K562 (cell line): ENCODE data around the gene DDT. TPM values are rescaled to one million over a fixed set of nuclear protein-coding genes. Genes with fewer than 3 reads are reported as not detected.
A peak's percentile ranks its signal among the peaks of the same experiment; 100 is the strongest.

ENCODE experiments used
- ATAC-seq: fragments of 200-7000 bp; cut with Tn5 transposase; 3 replicates; pipeline ENCODE4 v1.9.1; 2020; ENCODE audit warnings: moderate library complexity
- BruUV-seq: library from RNA; stranded (reverse); fragments of 400-500 nt; replicated peaks from 2 replicates; lab custom pipeline; 2021; lab: Mats Ljungman, UMichigan
- CTCF ChIA-PET: fragments of 300-600 bp; formaldehyde crosslinking; extraction: SDS; loops from one replicate; lab custom pipeline; 2021; ENCODE audit warnings: low intra/inter-chr PET ratio; lab: Yijun Ruan, JAX
- POLR2A ChIA-PET: fragments of 300-600, 350-650 bp; sonication (Branson Sonifier 250); formaldehyde crosslinking; extraction: SDS; loops from one replicate; lab custom pipeline; 2021; ENCODE audit warnings: antibody characterized with exemption, inconsistent platforms; lab: Yijun Ruan, JAX
- DNase-seq, 4 experiments: peaks; one replicate each; pipeline versions ENCODE4 v3.0.0 to v3.0.0-alpha.2; 2011 to 2018; ENCODE audit warnings: low spot score in 3 of 4, mixed read lengths in 3 of 4; ENCODE audit errors: extremely low read depth in 1 of 4
- FAIRE-seq: peaks from 2 replicates; lab custom pipeline; 2011; peaks lifted over from hg19 to GRCh38; lab: Jason Lieb, UNC
- H2AFZ ChIP-seq: 2 replicates; pipeline ENCODE4 v1.6.0; 2011; ENCODE audit warnings: low read depth, low read length, control low read depth, inconsistent platforms
- H3K27ac ChIP-seq: fragments of 200-600 bp; 3 replicates; pipeline ENCODE4 v1.8.0; 2011; ENCODE audit warnings: low read depth, mild to moderate bottlenecking, control low read depth, inconsistent platforms, low read length, moderate library complexity, mixed read lengths; ENCODE audit errors: extremely low read depth
- H3K27me3 ChIP-seq, 2 experiments: fragments of 300-600 bp in 1 of 2; 2 replicates in 1 of 2; 3 replicates in 1 of 2; pipeline versions ENCODE4 v1.6.0 to v1.8.0; 2011; ENCODE audit warnings: inconsistent platforms in 2 of 2, low read length in 2 of 2, mild to moderate bottlenecking in 1 of 2, mixed read lengths in 1 of 2, moderate library complexity in 1 of 2; ENCODE audit not compliant: control insufficient read depth in 2 of 2, insufficient read depth in 2 of 2
- H3K36me3 ChIP-seq: fragments of 300-600 bp; 3 replicates; pipeline ENCODE4 v1.8.0; 2011; ENCODE audit warnings: mild to moderate bottlenecking, low read length, inconsistent platforms; ENCODE audit not compliant: control insufficient read depth, insufficient read depth
- H3K4me1 ChIP-seq, 2 experiments: fragments of 200-600 bp in 1 of 2; replicated peaks in 1 of 2; 2 replicates in 1 of 2; 3 replicates in 1 of 2; pipeline versions ENCODE4 v1.5.1 to v1.8.0; 2011; ENCODE audit warnings: inconsistent platforms in 2 of 2, low read length in 2 of 2, mild to moderate bottlenecking in 1 of 2, mixed read lengths in 1 of 2, moderate library complexity in 1 of 2; ENCODE audit not compliant: control insufficient read depth in 2 of 2, insufficient read depth in 2 of 2
- H3K4me2 ChIP-seq: 2 replicates; pipeline ENCODE4 v1.6.1; 2011; ENCODE audit warnings: low read length, control low read depth, inconsistent platforms, mixed read lengths; ENCODE audit not compliant: insufficient read depth
- H3K4me3 ChIP-seq: fragments of 200-600 bp; sonication (generic), shearing (Covaris generic); 2 replicates; pipeline ENCODE4 v1.5.1; 2016; ENCODE audit warnings: control low read depth, inconsistent platforms
- H3K79me2 ChIP-seq: fragments of 200-600 bp; 3 replicates; pipeline ENCODE4 v1.8.0; 2011; ENCODE audit warnings: low read length, inconsistent platforms; ENCODE audit not compliant: control insufficient read depth, insufficient read depth
- H3K9ac ChIP-seq, 2 experiments: 2 replicates each; pipeline versions ENCODE4 v1.6.0 to v1.6.1; 2011; ENCODE audit warnings: low read depth in 2 of 2, low read length in 2 of 2, control low read depth in 1 of 2, inconsistent platforms in 1 of 2, mild to moderate bottlenecking in 1 of 2, mixed read lengths in 1 of 2; ENCODE audit not compliant: insufficient read depth in 1 of 2
- H3K9me1 ChIP-seq: one replicate; pipeline ENCODE4 v1.6.0; 2011; ENCODE audit warnings: inconsistent platforms, mild to moderate bottlenecking, low read length, moderate library complexity; ENCODE audit not compliant: control insufficient read depth, insufficient read depth
- H3K9me3 ChIP-seq: replicated peaks from 2 replicates; pipeline ENCODE4 v1.5.1; 2011; ENCODE audit warnings: low read depth, low read length, inconsistent platforms; ENCODE audit not compliant: control insufficient read depth, insufficient read depth
- H4K20me1 ChIP-seq: replicated peaks from 2 replicates; pipeline ENCODE4 v1.6.1; 2011; ENCODE audit warnings: low read length, inconsistent platforms, mixed read lengths; ENCODE audit not compliant: control insufficient read depth, insufficient read depth
- ATF2 ChIP-seq: sonication (generic); formaldehyde crosslinking; IDR thresholded peaks from 2 replicates; pipeline ENCODE4 v1.8.1; 2022; ENCODE audit warnings: missing genetic modification reagents
- CBX8 ChIP-seq: fragments of 200-600 bp; sonication (generic); IDR thresholded peaks from 2 replicates; pipeline ENCODE4 v1.6.1; 2012; ENCODE audit warnings: borderline replicate concordance, mixed run types, low read depth, mild to moderate bottlenecking, moderate library complexity, mixed read lengths, low read length, control low read depth, inconsistent platforms; ENCODE audit not compliant: poor library complexity, severe bottlenecking; ENCODE audit errors: extremely low read depth
- CSDE1 ChIP-seq, 2 experiments: fragments of 450-650 bp; IDR thresholded peaks; 2 replicates each; pipeline ENCODE4 v1.6.1; 2016; ENCODE audit warnings: mild to moderate bottlenecking in 1 of 2
- HIVEP1 ChIP-seq: fragments of 250-450 bp; sonication (Bioruptor Pico); IDR thresholded peaks from 2 replicates; pipeline ENCODE4 v1.4.0; 2020; ENCODE audit warnings: mild to moderate bottlenecking
- KLF6 ChIP-seq: fragments of 250-450 bp; sonication (Bioruptor Pico); IDR thresholded peaks from 2 replicates; pipeline ENCODE4 v1.4.0; 2020; ENCODE audit warnings: mild to moderate bottlenecking, moderate library complexity, borderline replicate concordance
- RBM39 ChIP-seq: fragments of 200-400 bp; formaldehyde crosslinking; optimal IDR thresholded peaks from 2 replicates; pipeline ENCODE3; 2018; ENCODE audit warnings: low read depth, low read length
- SIX5 ChIP-seq, 2 experiments: IDR thresholded peaks; 2 replicates each; pipeline ENCODE4 v1.6.1; 2011; ENCODE audit warnings: low read length in 2 of 2, borderline replicate concordance in 1 of 2, low read depth in 1 of 2, mild to moderate bottlenecking in 1 of 2, moderate library complexity in 1 of 2; ENCODE audit not compliant: insufficient read depth in 1 of 2
- SMARCB1 ChIP-seq: IDR thresholded peaks from 2 replicates; pipeline ENCODE4 v1.6.1; 2011; ENCODE audit warnings: improper control_type of control experiment, low read depth; ENCODE audit not compliant: insufficient read length
- SPI1 ChIP-seq: IDR thresholded peaks from 2 replicates; pipeline ENCODE4 v1.6.1; 2011; ENCODE audit warnings: low read depth, low read length, control low read depth, borderline replicate concordance
- ZFX ChIP-seq: sonication (generic); formaldehyde crosslinking; IDR thresholded peaks from 2 replicates; pipeline ENCODE4 v1.8.0; 2022; ENCODE audit warnings: mild to moderate bottlenecking, missing genetic modification reagents, moderate library complexity
- ZNF436 ChIP-seq: fragments of 250-450, 450-650 bp; sonication (Bioruptor Pico); formaldehyde crosslinking; IDR thresholded peaks from 2 replicates; pipeline ENCODE4 v1.7.0; 2020; ENCODE audit warnings: mild to moderate bottlenecking
- ZNF445 ChIP-seq: fragments of 250-450 bp; sonication (Bioruptor Pico); IDR thresholded peaks from 2 replicates; pipeline ENCODE4 v1.4.0; 2020; ENCODE audit warnings: low read depth, mild to moderate bottlenecking, moderate library complexity
- ZNF699 ChIP-seq: fragments of 250-450 bp; sonication (Bioruptor Pico); IDR thresholded peaks from 2 replicates; pipeline ENCODE4 v1.8.0; 2021; ENCODE audit warnings: mild to moderate bottlenecking, moderate library complexity; ENCODE audit not compliant: insufficient replicate concordance
- WGBS: fragments of 100-300 bp; shearing (Covaris generic); methylation state at CpG from one replicate; pipeline ENCODE4 v1.1.6; 2016; ENCODE audit warnings: low coverage, mixed read lengths; ENCODE audit not compliant: insufficient coverage; ENCODE audit errors: missing lambda C conversion rate; 5-methylcytosine and 5-hydroxymethylcytosine counted together
- in situ Hi-C: fragments of 300-500 bp; cut with MboI; formaldehyde crosslinking; loops from 4 replicates; pipeline ENCODE4 v1.15.0; 2018; ENCODE audit warnings: inconsistent platforms, mixed read lengths
- intact Hi-C: fragments of 100-400 bp; cut with micrococcal nuclease; formaldehyde crosslinking; loops from 2 replicates; pipeline ENCODE4 v1.14.2; 2022
- polyA plus RNA-seq, 8 experiments: library from polyadenylated mRNA; depleted of rRNA in 4 of 8; stranded (reverse) in 5 of 8; unstranded in 3 of 8; fragments of >200 nt; fragmentation: Nextera tagmentation in 2 of 8; fragmentation: Illumina TruSeq in 1 of 8; extraction: Ambion mirVana in 2 of 8; extraction: Trizol in 1 of 8; gene quantifications; 2 replicates each; pipeline versions ENCODE4 v1.2.1 to v1.2.3, GENCODE V29; 2011 to 2014; ENCODE audit warnings: inconsistent platforms in 1 of 8, missing spikeins in 1 of 8
- total RNA-seq, 7 experiments: library from RNA; depleted of rRNA in 6 of 7; stranded (reverse); fragments of >200 nt in 6 of 7; fragmentation: Illumina TruSeq in 2 of 7; extraction: Trizol in 2 of 7; gene quantifications; 2 replicates each; pipeline versions ENCODE4 v1.2.1 to v1.2.3, GENCODE V29; 2011 to 2021; ENCODE audit warnings: low replicate concordance in 1 of 7
- TF ChIP-seq, protein P1 (sequence below): fragments of 150-350 bp; conservative IDR thresholded peaks from 2 replicates; pipeline ENCODE4 v1.6.1; 2014; ENCODE audit warnings: low read length
- TF ChIP-seq, protein P2 (sequence below): fragments of 250-450 bp; sonication (Bioruptor Pico); IDR thresholded peaks from 2 replicates; pipeline ENCODE4 v1.4.0; 2020

Gene DDT
- total and polyA plus RNA-seq, 9 of the 15 experiments (the other 6 are each of a cell fraction or from before 2014, with no cell fraction given) = 24.0 to 209 (median 63.2) TPM

DNA sequence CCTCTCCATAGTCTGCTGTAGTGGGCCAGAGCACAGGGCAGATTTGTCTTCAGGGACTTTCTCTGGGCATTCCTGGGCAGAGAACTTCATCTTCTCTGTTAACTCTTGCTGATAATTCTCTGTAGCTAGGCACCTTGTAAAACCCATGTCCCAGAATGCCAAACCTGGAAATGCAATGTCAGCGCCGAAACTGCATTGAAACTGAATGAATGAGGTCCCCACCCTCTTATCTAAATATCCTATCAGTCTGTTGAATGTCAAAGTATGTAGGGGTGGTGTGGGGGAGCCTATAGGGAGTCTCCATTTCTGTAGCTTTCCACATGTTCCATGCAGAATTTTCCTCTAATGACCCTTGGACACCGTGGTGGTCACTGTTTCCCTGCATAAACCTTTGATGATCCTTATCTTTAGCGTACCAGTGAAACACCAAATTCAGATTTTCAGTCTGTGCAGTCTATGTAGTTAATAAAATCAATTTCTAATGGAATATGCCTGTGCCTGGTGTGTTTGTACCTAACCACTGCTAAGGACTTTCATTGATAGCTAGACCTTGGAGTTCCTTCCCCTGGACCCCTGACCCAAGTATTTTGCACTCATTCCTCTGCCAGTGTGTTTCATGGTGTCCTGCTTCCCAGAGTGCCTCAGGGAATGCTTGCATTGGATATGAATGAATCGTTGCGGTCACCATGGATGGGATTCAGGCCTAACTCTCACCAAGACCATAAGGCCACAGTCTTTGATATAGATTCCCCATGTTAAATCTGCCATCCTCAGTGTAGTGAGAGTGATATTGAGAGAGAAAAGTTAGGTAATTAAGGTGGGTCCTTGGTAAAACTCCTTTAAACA lies 34.4 kb upstream of the DDT start:
- H3K4me3 ChIP-seq = no peak overlapping the region
- H3K9me3 ChIP-seq = peaks cover 3% of the 10 kb centered on the region; the same call in 1 of the 2 replicates
- CTCF ChIA-PET = no interaction called here
- in situ Hi-C loops (loop anchor here (5.0 kb wide), 1 partner anchor 71 kb away; no protein-coding TSS in a partner anchor), intact Hi-C loops (no loop called here)
- peaks cover 18 to 21% of the 10 kb centered on the region in 2 experiments; a peak in 4 of 5 replicates for H3K4me1 ChIP-seq
- H3K27ac ChIP-seq = no peak overlapping the region
- 36% methylated on average over 6 of the region's 6 CpGs for WGBS
- no peaks in the 10 kb centered on the region for H4K20me1 ChIP-seq
- TF ChIP-seq ZNF436 (CRISPR knock-in tag) (no peak), SMARCB1 (no peak), CSDE1 (IDR thresholded peaks at IDR 0.05) (no peak), RBM39 (no peak), SIX5 (IDR thresholded peaks at IDR 0.05; ENCODE audit: borderline replicate concordance in 1 of 2, insufficient read depth in 1 of 2, low read depth in 1 of 2, low read length in 2 of 2) (no peak), SPI1 (no peak), HIVEP1 (CRISPR knock-in tag) (no peak), CBX8 (no peak), ZNF699 (CRISPR knock-in tag) (no peak), ZNF445 (no peak), ATF2 (CRISPR knock-in tag) (no peak), KLF6 (no peak), ZFX (CRISPR knock-in tag) (no peak)
- TF ChIP-seq, protein P1, sequence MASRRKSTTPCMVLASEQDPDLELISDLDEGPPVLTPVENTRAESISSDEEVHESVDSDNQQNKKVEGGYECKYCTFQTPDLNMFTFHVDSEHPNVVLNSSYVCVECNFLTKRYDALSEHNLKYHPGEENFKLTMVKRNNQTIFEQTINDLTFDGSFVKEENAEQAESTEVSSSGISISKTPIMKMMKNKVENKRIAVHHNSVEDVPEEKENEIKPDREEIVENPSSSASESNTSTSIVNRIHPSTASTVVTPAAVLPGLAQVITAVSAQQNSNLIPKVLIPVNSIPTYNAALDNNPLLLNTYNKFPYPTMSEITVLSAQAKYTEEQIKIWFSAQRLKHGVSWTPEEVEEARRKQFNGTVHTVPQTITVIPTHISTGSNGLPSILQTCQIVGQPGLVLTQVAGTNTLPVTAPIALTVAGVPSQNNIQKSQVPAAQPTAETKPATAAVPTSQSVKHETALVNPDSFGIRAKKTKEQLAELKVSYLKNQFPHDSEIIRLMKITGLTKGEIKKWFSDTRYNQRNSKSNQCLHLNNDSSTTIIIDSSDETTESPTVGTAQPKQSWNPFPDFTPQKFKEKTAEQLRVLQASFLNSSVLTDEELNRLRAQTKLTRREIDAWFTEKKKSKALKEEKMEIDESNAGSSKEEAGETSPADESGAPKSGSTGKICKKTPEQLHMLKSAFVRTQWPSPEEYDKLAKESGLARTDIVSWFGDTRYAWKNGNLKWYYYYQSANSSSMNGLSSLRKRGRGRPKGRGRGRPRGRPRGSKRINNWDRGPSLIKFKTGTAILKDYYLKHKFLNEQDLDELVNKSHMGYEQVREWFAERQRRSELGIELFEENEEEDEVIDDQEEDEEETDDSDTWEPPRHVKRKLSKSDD = no peak
- TF ChIP-seq, protein P2, sequence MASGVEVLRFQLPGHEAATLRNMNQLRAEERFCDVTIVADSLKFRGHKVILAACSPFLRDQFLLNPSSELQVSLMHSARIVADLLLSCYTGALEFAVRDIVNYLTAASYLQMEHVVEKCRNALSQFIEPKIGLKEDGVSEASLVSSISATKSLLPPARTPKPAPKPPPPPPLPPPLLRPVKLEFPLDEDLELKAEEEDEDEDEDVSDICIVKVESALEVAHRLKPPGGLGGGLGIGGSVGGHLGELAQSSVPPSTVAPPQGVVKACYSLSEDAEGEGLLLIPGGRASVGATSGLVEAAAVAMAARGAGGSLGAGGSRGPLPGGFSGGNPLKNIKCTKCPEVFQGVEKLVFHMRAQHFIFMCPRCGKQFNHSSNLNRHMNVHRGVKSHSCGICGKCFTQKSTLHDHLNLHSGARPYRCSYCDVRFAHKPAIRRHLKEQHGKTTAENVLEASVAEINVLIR (CRISPR knock-in tag) = no peak
- H3K79me2 ChIP-seq = peaks cover 25% of the 10 kb centered on the region
- POLR2A ChIA-PET = interaction anchor here (0.7 kb wide), 1 partner anchor 21 kb away, joined by 3 read pairs; no protein-coding TSS in a partner anchor
- no TSS peak for BruUV-seq
- no peak for FAIRE-seq
- H3K9me1 ChIP-seq = no peaks in the 10 kb centered on the region
- H3K27me3 ChIP-seq = no peaks in the 10 kb centered on the region
- H2AFZ ChIP-seq = 0 out of 2 replicates have a peak overlapping the region, but pooled peaks have one; percentile 18
- DNase-seq = no peak
- no peak for ATAC-seq
- no peaks in the 10 kb centered on the region; the same call in 2 of the 3 replicates for H3K36me3 ChIP-seq
- H3K9ac ChIP-seq = no peak overlapping the region
- no peak overlapping the region for H3K4me2 ChIP-seq
